C4-2B (cell line): ENCODE data around the gene TBX2.
"Not testable (repeated sequence)": the region's sequence is repeated elsewhere in the genome, so short reads cannot be mapped to it uniquely, and the experiment has no call there.

ENCODE experiments used
- H3K27ac ChIP-seq: fragments of 450-650 bp; 2 replicates; pipeline ENCODE4 v1.5.1; 2017
- CTCF ChIP-seq: fragments of 450-650 bp; conservative IDR thresholded peaks from 2 replicates; pipeline ENCODE4 v1.5.1; 2017; ENCODE audit warnings: mild to moderate bottlenecking
- ZFX ChIP-seq: fragments of 450-650 bp; IDR thresholded peaks from 2 replicates; pipeline ENCODE4 v1.6.1; 2017

TBX2 gene

DNA sequence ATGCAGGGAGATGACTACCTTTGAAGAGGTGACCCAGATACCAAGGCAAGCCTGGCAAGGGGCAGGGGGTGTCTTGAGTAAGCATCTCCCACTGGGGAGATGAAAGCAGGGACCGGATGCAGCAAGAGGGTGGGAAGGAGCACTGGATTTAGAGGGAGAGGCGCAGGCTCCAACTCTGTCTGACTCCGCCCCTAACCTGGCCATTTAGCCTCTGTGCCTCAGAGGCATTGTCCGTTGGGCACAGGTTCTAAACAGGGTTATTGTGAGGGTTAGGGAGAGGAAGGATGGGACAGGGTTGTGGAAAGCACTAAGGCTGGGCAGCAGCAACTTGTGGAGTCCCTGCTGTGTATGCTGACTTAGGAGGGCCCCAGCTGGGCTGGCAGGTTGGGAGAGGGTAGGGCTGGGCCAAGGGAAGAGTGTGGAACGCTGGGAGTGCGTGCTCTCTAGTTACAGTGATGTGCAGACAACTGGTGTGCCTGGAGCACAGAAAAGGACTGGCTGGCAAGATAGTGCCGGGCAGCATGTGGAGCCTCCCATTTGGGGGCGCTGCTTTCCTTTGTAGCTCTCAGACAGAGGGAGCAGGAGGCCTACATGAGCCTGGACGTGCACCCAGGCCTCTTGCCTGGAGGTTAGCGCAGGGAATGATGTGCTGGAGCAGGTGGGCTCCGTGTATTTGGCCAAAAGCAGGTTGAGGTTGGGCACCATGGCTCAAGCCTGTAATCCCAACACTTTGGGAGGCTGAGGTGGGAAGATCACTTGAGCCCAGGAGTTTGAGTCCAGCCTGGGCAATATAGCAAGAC, 26.2 kb downstream of the TBX2 start:
- no peak overlapping the region for H3K27ac ChIP-seq
- TF ChIP-seq CTCF (no peak; the same call in none of the 2 replicates), ZFX (no peak)

DNA sequence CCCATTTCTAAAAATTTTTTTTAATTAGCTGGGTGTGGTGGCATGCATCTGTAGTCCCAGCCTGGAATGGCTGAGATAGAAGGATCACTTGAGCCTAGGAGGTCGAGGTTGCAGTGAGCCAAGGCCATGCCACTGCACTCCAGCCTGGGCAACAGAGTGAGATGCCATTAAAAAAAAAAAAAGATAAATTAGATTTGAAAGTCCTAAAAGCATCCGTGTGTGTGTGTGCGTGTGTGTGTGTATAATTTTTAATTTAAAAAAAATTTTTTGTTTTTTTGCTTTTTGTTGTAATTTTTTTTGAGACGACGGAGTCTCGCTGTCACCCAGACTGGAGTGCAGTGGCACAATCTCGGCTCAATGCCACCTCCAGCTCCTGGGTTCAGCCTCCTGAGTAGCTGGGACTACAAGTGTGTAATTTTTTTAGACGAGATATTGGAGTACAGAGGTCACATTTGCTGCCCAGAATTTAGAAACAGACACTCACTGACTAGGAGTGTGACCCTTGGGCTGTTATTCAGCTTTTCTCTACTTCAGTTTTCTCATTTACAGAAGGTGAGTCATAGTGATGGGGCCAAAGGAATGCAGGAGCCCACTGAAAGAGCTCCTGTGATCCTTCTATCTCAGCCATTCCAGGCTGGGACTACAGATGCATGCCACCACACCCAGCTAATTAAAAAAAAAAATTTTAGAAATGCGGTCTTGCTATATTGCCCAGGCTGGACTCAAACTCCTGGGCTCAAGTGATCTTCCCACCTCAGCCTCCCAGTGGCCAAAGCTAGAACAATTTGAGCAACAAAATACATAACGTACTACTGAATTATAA, 27.1 kb downstream of the TBX2 start:
- TF ChIP-seq CTCF = peak; percentile 13; the same call in 1 of the 2 replicates
- no peak for TF ChIP-seq ZFX
- no peak overlapping the region for H3K27ac ChIP-seq

GRCh38 chr17:61427567-61427966, 27.9 kb downstream of the TBX2 start:
- no peak overlapping the region for H3K27ac ChIP-seq
- TF ChIP-seq ZFX = no peak
- TF ChIP-seq CTCF = no peak

- H3K27ac ChIP-seq = no peak overlapping the region
- no peak for TF ChIP-seq CTCF
- TF ChIP-seq ZFX = no peak
These were observed 29.6 kb downstream of the TBX2 start for GRCh38 chr17:61429274-61429673.

DNA sequence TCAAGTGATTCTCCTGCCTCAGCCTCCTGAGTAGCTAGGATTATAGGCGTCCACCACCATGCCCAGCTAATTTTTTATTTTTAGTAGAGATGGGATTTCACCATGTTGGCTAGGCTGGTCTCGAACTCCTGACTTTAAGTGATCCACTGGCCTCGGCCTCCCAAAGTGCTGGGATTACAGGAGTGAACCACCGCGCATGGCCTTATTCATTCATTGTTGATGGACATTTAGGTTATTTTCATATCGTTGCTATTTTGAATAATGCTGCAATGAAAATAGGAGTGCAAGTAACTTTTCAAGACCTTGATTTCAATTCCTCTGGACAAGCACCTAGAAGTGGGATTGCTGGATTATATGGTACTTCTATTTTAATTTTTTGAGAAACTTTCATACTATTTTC, 30.2 kb downstream of the TBX2 start:
- H3K27ac ChIP-seq = not testable (repeated sequence)

- TF ChIP-seq CTCF (no peak), ZFX (no peak)
- peak overlapping the region; percentile 54 for H3K27ac ChIP-seq
These were observed 32.1 kb downstream of the TBX2 start for GRCh38 chr17:61431594-61432311.

DNA sequence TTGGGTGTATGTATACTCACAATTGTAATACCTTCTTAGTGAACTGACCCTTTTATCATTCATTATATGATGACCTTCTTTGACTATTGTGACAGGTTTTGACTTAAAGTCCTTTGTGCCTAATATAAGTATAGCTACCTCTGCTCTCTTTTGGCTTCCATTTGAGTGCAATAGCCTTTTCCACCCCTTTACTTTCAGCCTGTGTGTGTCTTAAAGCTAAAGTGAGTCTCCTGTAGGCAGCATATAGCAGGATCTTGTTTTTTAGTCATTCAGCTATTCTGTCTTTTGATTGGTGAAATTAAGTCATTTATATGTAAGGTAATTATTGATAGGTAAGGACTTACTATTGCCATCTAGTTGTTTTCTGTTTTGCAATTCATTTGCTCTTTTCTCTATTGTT, 36.6 kb downstream of the TBX2 start:
- TF ChIP-seq CTCF = no peak
- no peak for TF ChIP-seq ZFX
- H3K27ac ChIP-seq = no peak overlapping the region
